DMS153 (cell line): ENCODE data around the gene SAA4.
"Not testable (repeated sequence)": the region's sequence is repeated elsewhere in the genome, so short reads cannot be mapped to it uniquely, and the experiment has no call there.

ENCODE experiments used
- DNase-seq: peaks from one replicate; lab custom pipeline; 2025; lab: John Stamatoyannopoulos, UW

The SAA4 gene

GRCh38 chr11:18246379-18247190, 10.0 kb upstream of the SAA4 start:
- not testable (repeated sequence) for DNase-seq

- no peak for DNase-seq
These were observed 8.8 kb upstream of the SAA4 start for GRCh38 chr11:18245396-18245795.

GRCh38 chr11:18243783-18244362, 7.3 kb upstream of the SAA4 start:
- DNase-seq, result peak; percentile 34

- DNase-seq, result no peak
These were observed 3.1 kb upstream of the SAA4 start for GRCh38 chr11:18239655-18240054.

- no peak for DNase-seq
These were observed 938 bp downstream of the SAA4 start for GRCh38 chr11:18235394-18236334.

- DNase-seq, result no peak
These were observed 2.7 kb downstream of the SAA4 start for GRCh38 chr11:18233912-18234311.

GRCh38 chr11:18230859-18231258, 5.7 kb downstream of the SAA4 start:
- no peak for DNase-seq

- DNase-seq, result no peak
These were observed 7.1 kb downstream of the SAA4 start for GRCh38 chr11:18229501-18229900.

GRCh38 chr11:18225913-18226312, 10.7 kb downstream of the SAA4 start:
- no peak for DNase-seq

- no peak for DNase-seq
These were observed 12.8 kb downstream of the SAA4 start for GRCh38 chr11:18223591-18224387.

- DNase-seq, result no peak
These were observed 13.7 kb downstream of the SAA4 start for GRCh38 chr11:18222814-18223421.

- no peak for DNase-seq
These were observed 15.2 kb downstream of the SAA4 start for GRCh38 chr11:18221274-18221876.

GRCh38 chr11:18209058-18209457, 27.5 kb downstream of the SAA4 start:
- no peak for DNase-seq

GRCh38 chr11:18204771-18205170, 31.8 kb downstream of the SAA4 start:
- no peak for DNase-seq

GRCh38 chr11:18204220-18204619, 32.4 kb downstream of the SAA4 start:
- no peak for DNase-seq

GRCh38 chr11:18203723-18204122, 32.9 kb downstream of the SAA4 start:
- no peak for DNase-seq

GRCh38 chr11:18197738-18198137, 38.9 kb downstream of the SAA4 start:
- not testable (repeated sequence) for DNase-seq

GRCh38 chr11:18196532-18196931, 40.1 kb downstream of the SAA4 start:
- no peak for DNase-seq

GRCh38 chr11:18193010-18193409, 43.6 kb downstream of the SAA4 start:
- peak; percentile 27 for DNase-seq

- no peak for DNase-seq
These were observed 45.2 kb downstream of the SAA4 start for GRCh38 chr11:18191376-18191775.
